BE2C (cell line): ENCODE results near the gene MKNK2.

ENCODE experiments used
- DNase-seq: peaks from one replicate; pipeline ENCODE4 v3.0.0-alpha.2; 2020
- H3K27me3 ChIP-seq: fragments of 250-450 bp; sonication (Bioruptor Pico); 2 replicates; pipeline ENCODE4 v1.5.1; 2020; ENCODE audit warnings: mild to moderate bottlenecking
- H3K36me3 ChIP-seq: fragments of 250-450 bp; sonication (Bioruptor Pico); 2 replicates; pipeline ENCODE4 v1.5.1; 2020; ENCODE audit warnings: mild to moderate bottlenecking
- H3K4me1 ChIP-seq: fragments of 250-450 bp; sonication (Bioruptor Pico); 2 replicates; pipeline ENCODE4 v1.5.1; 2020
- H3K4me3 ChIP-seq: 2 replicates; pipeline ENCODE4 v1.5.1; 2011; ENCODE audit warnings: low read depth, low read length
- H3K9me3 ChIP-seq: fragments of 250-450 bp; sonication (Bioruptor Pico); 2 replicates; pipeline ENCODE4 v1.5.1; 2020
- CTCF ChIP-seq: IDR thresholded peaks from 2 replicates; pipeline ENCODE4 v1.5.1; 2012; ENCODE audit warnings: mild to moderate bottlenecking, low read depth, low read length

Gene MKNK2

GRCh38 chr19:2042485-2043250 lies 8.4 kb downstream of the MKNK2 start:
- Histone ChIP-seq H3K4me3 (peak overlapping the region; percentile 52), H3K36me3 (peaks cover 56% of the 10 kb centered on the region)

DNA sequence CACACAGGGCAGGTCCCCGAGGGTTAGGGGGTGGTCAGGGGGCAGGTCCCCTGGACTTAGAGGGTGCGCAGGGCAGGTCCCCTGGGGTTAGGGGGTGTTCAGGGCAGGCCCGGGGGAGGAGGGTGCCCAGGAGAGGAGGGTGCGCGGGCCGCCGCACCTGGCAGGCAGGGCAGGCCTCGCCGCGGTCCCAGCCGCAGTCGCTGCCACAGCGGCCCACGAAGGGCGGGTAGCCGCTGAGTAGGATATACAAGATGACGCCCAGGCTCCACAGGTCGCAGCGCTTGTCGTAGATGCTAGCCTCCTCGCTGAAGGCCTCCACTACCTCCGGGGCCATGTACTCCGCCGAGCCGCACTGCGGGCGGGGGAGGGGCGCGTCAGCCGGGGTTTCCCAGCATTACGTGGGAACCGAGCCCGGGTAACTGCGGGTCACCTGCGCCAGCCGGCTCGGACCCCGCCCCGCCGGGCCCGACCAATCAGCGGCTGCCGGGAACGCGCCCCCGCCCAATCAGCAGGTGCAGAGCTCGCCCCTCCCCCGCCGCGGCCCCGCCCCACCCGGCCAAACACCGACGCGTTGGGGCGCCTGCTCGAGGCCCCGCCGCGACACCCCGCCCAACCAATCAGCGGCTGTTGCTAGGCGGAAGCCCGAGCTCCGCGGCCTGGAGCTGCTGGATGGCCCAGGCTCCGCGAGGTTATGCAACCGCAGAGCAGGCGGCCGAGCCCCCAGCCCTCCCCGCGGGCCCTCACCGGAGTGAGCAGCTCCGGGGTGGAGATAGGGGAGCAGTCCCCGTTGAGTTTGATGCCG lies 9.2 kb downstream of the MKNK2 start:
- Histone ChIP-seq H3K4me3 (peak overlapping the region; percentile 56), H3K4me1 (peaks cover 23% of the 10 kb centered on the region), H3K36me3 (peaks cover 53% of the 10 kb centered on the region), H3K9me3 (no peaks in the 10 kb centered on the region), H3K27me3 (no peaks in the 10 kb centered on the region)
- peak; percentile 100 for DNase-seq
- TF ChIP-seq CTCF, result no peak

More at GRCh38 chr19:2042485-2043250, 8.4 kb downstream of the MKNK2 start:
- Histone ChIP-seq H3K4me1 (peaks cover 23% of the 10 kb centered on the region), H3K9me3 (no peaks in the 10 kb centered on the region), H3K27me3 (no peaks in the 10 kb centered on the region)
- TF ChIP-seq CTCF, result no peak
- DNase-seq, result no peak

DNA sequence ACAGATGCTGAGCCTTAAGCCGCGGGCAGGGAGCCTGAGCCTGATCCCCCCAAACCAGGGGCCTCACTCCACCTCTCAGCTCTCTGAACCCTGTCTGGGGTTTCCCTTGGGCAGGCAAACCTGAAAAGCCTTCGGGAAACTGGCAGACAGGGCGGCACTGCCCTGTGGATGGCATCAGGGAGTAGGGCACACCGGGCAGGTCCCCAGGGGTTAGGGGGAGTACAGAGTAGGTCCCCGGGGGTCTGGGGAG lies 9.7 kb downstream of the MKNK2 start:
- peaks cover 53% of the 10 kb centered on the region for H3K36me3 ChIP-seq
- no peak for DNase-seq
- peak overlapping the region; percentile 56 for H3K4me3 ChIP-seq
- TF ChIP-seq CTCF, result no peak
- H3K9me3 ChIP-seq, result no peaks in the 10 kb centered on the region
- no peaks in the 10 kb centered on the region for H3K27me3 ChIP-seq
- H3K4me1 ChIP-seq, result peaks cover 23% of the 10 kb centered on the region

- H3K4me1 ChIP-seq, result peaks cover 23% of the 10 kb centered on the region
- TF ChIP-seq CTCF, result no peak
- H3K27me3 ChIP-seq, result no peaks in the 10 kb centered on the region
- no peaks in the 10 kb centered on the region for H3K9me3 ChIP-seq
- H3K36me3 ChIP-seq, result peaks cover 49% of the 10 kb centered on the region
- DNase-seq, result no peak
- peak overlapping the region; percentile 56 for H3K4me3 ChIP-seq
Observed at GRCh38 chr19:2040647-2041432, 10.2 kb downstream of the MKNK2 start.

DNA sequence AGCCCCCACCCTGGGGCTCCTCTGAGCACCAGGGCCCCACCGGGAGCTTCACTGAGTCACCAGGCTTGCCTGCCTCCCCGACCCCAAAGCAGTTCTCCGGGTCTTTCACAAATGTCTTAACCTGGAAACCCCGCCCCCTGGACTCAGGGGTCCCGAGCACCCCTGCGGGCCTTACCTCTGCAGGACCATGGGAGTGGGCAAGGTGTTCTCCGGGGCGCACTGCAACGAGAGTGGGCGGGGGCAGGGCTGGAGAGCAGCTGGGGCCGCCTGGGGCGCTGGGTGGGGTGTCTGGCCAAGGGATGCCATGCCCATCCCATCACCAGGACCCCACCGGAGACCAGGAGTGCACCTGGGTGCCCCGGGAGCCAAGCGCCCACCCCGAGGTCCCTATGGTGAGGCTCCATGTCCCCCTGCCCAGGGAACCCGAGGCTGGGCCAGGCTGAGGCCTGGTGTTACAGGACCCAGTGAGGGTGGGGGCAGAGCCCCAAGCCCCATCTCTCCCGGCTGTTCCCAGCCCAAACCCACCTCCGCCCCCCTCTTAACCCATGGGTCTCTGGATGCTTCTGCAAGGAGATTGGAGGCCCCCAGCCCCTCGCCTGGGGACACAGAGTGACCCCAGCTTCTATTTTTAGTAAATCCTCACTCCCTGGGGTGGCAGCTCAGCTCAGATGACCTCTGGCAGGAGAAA lies 10.9 kb downstream of the MKNK2 start:
- DNase-seq, result no peak
- Histone ChIP-seq H3K36me3 (peaks cover 44% of the 10 kb centered on the region), H3K9me3 (no peaks in the 10 kb centered on the region), H3K4me1 (peaks cover 23% of the 10 kb centered on the region), H3K27me3 (no peaks in the 10 kb centered on the region), H3K4me3 (no peak overlapping the region)
- TF ChIP-seq CTCF, result no peak
